Dendritic cell treated with granulocyte-macrophage colony-stimulating factor and Interleukin-4, amounts not matched to agents 40 ng/mL and 50 ng/mL, for 4 days (primary cell): Measurements from ENCODE around the gene PPARG.
A peak's percentile ranks its signal among the peaks of the same experiment; 100 is the strongest.
"Not testable (repeated sequence)": the region's sequence is repeated elsewhere in the genome, so short reads cannot be mapped to it uniquely, and the experiment has no call there.

Source experiments
- H3K27ac Mint-ChIP-seq: one replicate; pipeline ENCODE4 v1.8.0; 2022; ENCODE audit warnings: mild to moderate bottlenecking, mixed read lengths
- H3K27me3 Mint-ChIP-seq: one replicate; pipeline ENCODE4 v1.8.0; 2022; ENCODE audit warnings: mild to moderate bottlenecking, mixed read lengths
- H3K36me3 Mint-ChIP-seq: one replicate; pipeline ENCODE4 v1.8.0; 2022; ENCODE audit warnings: low read depth, mixed read lengths
- H3K4me1 Mint-ChIP-seq: one replicate; pipeline ENCODE4 v1.8.0; 2022; ENCODE audit warnings: low read depth, mixed read lengths
- H3K4me3 Mint-ChIP-seq: one replicate; pipeline ENCODE4 v1.8.0; 2022; ENCODE audit warnings: mild to moderate bottlenecking, moderate library complexity, mixed read lengths
- H3K9me3 Mint-ChIP-seq: one replicate; pipeline ENCODE4 v1.8.0; 2022; ENCODE audit warnings: mixed read lengths
- intact Hi-C: fragments of 100-400 bp; cut with micrococcal nuclease; formaldehyde crosslinking; loops from one replicate; pipeline ENCODE4 v1.15.0; 2022

PPARG gene

GRCh38 chr3:12451960-12452359 is 163.1 kb downstream of the PPARG start:
- no peak overlapping the region for H3K4me3 Mint-ChIP-seq
- peaks cover 9% of the 10 kb centered on the region for H3K9me3 Mint-ChIP-seq
- intact Hi-C loops = no loop called here
- peaks cover 2% of the 10 kb centered on the region for H3K27me3 Mint-ChIP-seq
- no peak overlapping the region for H3K27ac Mint-ChIP-seq
- H3K36me3 Mint-ChIP-seq = no peaks in the 10 kb centered on the region
- peaks cover 31% of the 10 kb centered on the region for H3K4me1 Mint-ChIP-seq

- Mint-ChIP-seq H3K27me3 (peaks cover 2% of the 10 kb centered on the region), H3K4me1 (peaks cover 31% of the 10 kb centered on the region), H3K27ac (no peak overlapping the region), H3K36me3 (no peaks in the 10 kb centered on the region), H3K4me3 (no peak overlapping the region), H3K9me3 (peaks cover 8% of the 10 kb centered on the region)
- intact Hi-C loops = no loop called here
Measured at GRCh38 chr3:12452361-12453330, 163.8 kb downstream of the PPARG start.

GRCh38 chr3:12454076-12454815 is 165.4 kb downstream of the PPARG start:
- Mint-ChIP-seq H3K9me3 (no peaks in the 10 kb centered on the region), H3K27me3 (no peaks in the 10 kb centered on the region), H3K27ac (no peak overlapping the region), H3K4me1 (peaks cover 37% of the 10 kb centered on the region), H3K36me3 (no peaks in the 10 kb centered on the region), H3K4me3 (no peak overlapping the region)
- intact Hi-C loops = no loop called here

GRCh38 chr3:12454816-12455121 is 165.9 kb downstream of the PPARG start:
- Mint-ChIP-seq H3K9me3 (no peaks in the 10 kb centered on the region), H3K27ac (no peak overlapping the region), H3K36me3 (no peaks in the 10 kb centered on the region), H3K4me1 (peaks cover 42% of the 10 kb centered on the region), H3K27me3 (no peaks in the 10 kb centered on the region), H3K4me3 (no peak overlapping the region)
- intact Hi-C loops = no loop called here

- peaks cover 45% of the 10 kb centered on the region for H3K4me1 Mint-ChIP-seq
- H3K27me3 Mint-ChIP-seq = no peaks in the 10 kb centered on the region
- no peaks in the 10 kb centered on the region for H3K36me3 Mint-ChIP-seq
- intact Hi-C loops = no loop called here
- no peaks in the 10 kb centered on the region for H3K9me3 Mint-ChIP-seq
- no peak overlapping the region for H3K27ac Mint-ChIP-seq
- no peak overlapping the region for H3K4me3 Mint-ChIP-seq
Measured at GRCh38 chr3:12455740-12456139, 166.9 kb downstream of the PPARG start.

GRCh38 chr3:12456441-12456840 is 167.6 kb downstream of the PPARG start:
- Mint-ChIP-seq H3K27ac (no peak overlapping the region), H3K4me1 (peaks cover 44% of the 10 kb centered on the region), H3K27me3 (no peaks in the 10 kb centered on the region), H3K4me3 (no peak overlapping the region), H3K36me3 (no peaks in the 10 kb centered on the region), H3K9me3 (no peaks in the 10 kb centered on the region)
- intact Hi-C loops = no loop called here

GRCh38 chr3:12457380-12457779 is 168.5 kb downstream of the PPARG start:
- H3K4me1 Mint-ChIP-seq = peaks cover 48% of the 10 kb centered on the region
- H3K27ac Mint-ChIP-seq, intact Hi-C loops, H3K27me3 Mint-ChIP-seq, H3K36me3 Mint-ChIP-seq, H3K4me3 Mint-ChIP-seq, H3K9me3 Mint-ChIP-seq: not testable (repeated sequence)

- Mint-ChIP-seq H3K4me3 (no peak overlapping the region), H3K4me1 (peaks cover 57% of the 10 kb centered on the region), H3K36me3 (no peaks in the 10 kb centered on the region), H3K27ac (no peak overlapping the region), H3K9me3 (no peaks in the 10 kb centered on the region), H3K27me3 (no peaks in the 10 kb centered on the region)
- intact Hi-C loops = no loop called here
Measured at GRCh38 chr3:12458901-12459300, 170.0 kb downstream of the PPARG start.

- Mint-ChIP-seq H3K4me3 (no peak overlapping the region), H3K36me3 (no peaks in the 10 kb centered on the region), H3K9me3 (no peaks in the 10 kb centered on the region), H3K27me3 (no peaks in the 10 kb centered on the region), H3K27ac (no peak overlapping the region), H3K4me1 (peaks cover 52% of the 10 kb centered on the region)
- intact Hi-C loops = no loop called here
Measured at GRCh38 chr3:12460127-12460526, 171.3 kb downstream of the PPARG start.

- Mint-ChIP-seq H3K27ac (no peak overlapping the region), H3K4me1 (peaks cover 52% of the 10 kb centered on the region), H3K9me3 (no peaks in the 10 kb centered on the region), H3K27me3 (no peaks in the 10 kb centered on the region), H3K4me3 (no peak overlapping the region), H3K36me3 (no peaks in the 10 kb centered on the region)
- intact Hi-C loops = no loop called here
Measured at GRCh38 chr3:12461097-12461649, 172.3 kb downstream of the PPARG start.

- H3K9me3 Mint-ChIP-seq = no peaks in the 10 kb centered on the region
- H3K4me3 Mint-ChIP-seq = peak overlapping the region; percentile 22
- H3K27ac Mint-ChIP-seq = no peak overlapping the region
- no peaks in the 10 kb centered on the region for H3K36me3 Mint-ChIP-seq
- peaks cover 52% of the 10 kb centered on the region for H3K4me1 Mint-ChIP-seq
- intact Hi-C loops = no loop called here
- no peaks in the 10 kb centered on the region for H3K27me3 Mint-ChIP-seq
Measured at GRCh38 chr3:12462159-12462947, 173.5 kb downstream of the PPARG start.

- Mint-ChIP-seq H3K27ac (no peak overlapping the region), H3K4me1 (peaks cover 47% of the 10 kb centered on the region), H3K36me3 (no peaks in the 10 kb centered on the region), H3K9me3 (no peaks in the 10 kb centered on the region), H3K27me3 (no peaks in the 10 kb centered on the region), H3K4me3 (no peak overlapping the region)
- intact Hi-C loops = no loop called here
Measured at GRCh38 chr3:12463686-12464085, 174.8 kb downstream of the PPARG start.

GRCh38 chr3:12464181-12464580 is 175.3 kb downstream of the PPARG start:
- intact Hi-C loops = no loop called here
- Mint-ChIP-seq H3K4me1 (peaks cover 42% of the 10 kb centered on the region), H3K4me3 (no peak overlapping the region), H3K36me3 (no peaks in the 10 kb centered on the region), H3K27ac (no peak overlapping the region), H3K27me3 (no peaks in the 10 kb centered on the region), H3K9me3 (no peaks in the 10 kb centered on the region)
